ENCODE data around the gene EXOC2. TPM values are rescaled to one million over a fixed set of nuclear protein-coding genes. Genes with fewer than 3 reads are reported as not detected.
A peak's percentile ranks its signal among the peaks of the same experiment; 100 is the strongest.

EXOC2 gene
- total RNA-seq, 1 donor from 2014 or later, result 46.5 TPM

GRCh38 chr6:736657-737446, 43.9 kb upstream of the EXOC2 start:
- Histone ChIP-seq H3K27ac (no peak overlapping the region), H3K79me2 (ENCODE audit: low read depth) (no peaks in the 10 kb centered on the region), H3K4me1 (peaks cover 4% of the 10 kb centered on the region), H3K36me3 (no peaks in the 10 kb centered on the region), H3K9ac (no peak overlapping the region), H4K20me1 (ENCODE audit: low read depth) (no peaks in the 10 kb centered on the region), H3K9me3 (ENCODE audit: low read depth) (no peaks in the 10 kb centered on the region), H3K4me2 (no peak overlapping the region), H3K4me3 (no peak overlapping the region), H2AFZ (replicated peaks) (no peak overlapping the region), H3F3A (ENCODE audit: low read depth) (peaks cover 3% of the 10 kb centered on the region), H3K27me3 (no peaks in the 10 kb centered on the region)
- peaks cover 4% of the 10 kb centered on the region for H3K9me3 Mint-ChIP-seq
- H3K4me3 Mint-ChIP-seq, result no peak overlapping the region
- no peak for DNase-seq (ENCODE audit: low spot score)
- no peak overlapping the region for H3K27ac Mint-ChIP-seq
- H3K27me3 Mint-ChIP-seq (ENCODE audit: insufficient read depth, low read depth), result peaks cover 6% of the 10 kb centered on the region
- H3K36me3 Mint-ChIP-seq, result no peaks in the 10 kb centered on the region
- no peak for TF ChIP-seq EZH2 (IDR thresholded peaks at IDR 0.05)
- no peaks in the 10 kb centered on the region for H3K4me1 Mint-ChIP-seq

GRCh38 chr6:733431-734219, 40.7 kb upstream of the EXOC2 start:
- H3K4me2 ChIP-seq, result no peak overlapping the region
- H3K4me1 ChIP-seq, result peaks cover 15% of the 10 kb centered on the region
- no peak overlapping the region for H2AFZ ChIP-seq (replicated peaks)
- no peaks in the 10 kb centered on the region for H3K79me2 ChIP-seq (ENCODE audit: low read depth)
- H3K36me3 ChIP-seq, result no peaks in the 10 kb centered on the region
- Mint-ChIP-seq H3K4me1 (peaks cover 5% of the 10 kb centered on the region), H3K27me3 (ENCODE audit: insufficient read depth, low read depth) (peaks cover 6% of the 10 kb centered on the region), H3K36me3 (no peaks in the 10 kb centered on the region), H3K9me3 (peaks cover 4% of the 10 kb centered on the region), H3K4me3 (no peak overlapping the region), H3K27ac (no peak overlapping the region)
- no peaks in the 10 kb centered on the region for H3K9me3 ChIP-seq (ENCODE audit: low read depth)
- H3F3A ChIP-seq (ENCODE audit: low read depth), result peaks cover 13% of the 10 kb centered on the region
- no peak overlapping the region for H3K4me3 ChIP-seq
- H3K9ac ChIP-seq, result no peak overlapping the region
- no peaks in the 10 kb centered on the region for H3K27me3 ChIP-seq
- TF ChIP-seq EZH2phosphoT487 (IDR thresholded peaks at IDR 0.05) (no peak), CTCF (IDR thresholded peaks at IDR 0.05) (no peak), EZH2 (IDR thresholded peaks at IDR 0.05) (no peak)
- DNase-seq (ENCODE audit: low spot score), result no peak
- no peaks in the 10 kb centered on the region for H4K20me1 ChIP-seq (ENCODE audit: low read depth)
- no peak overlapping the region for H3K27ac ChIP-seq

GRCh38 chr6:731924-732323, 39.0 kb upstream of the EXOC2 start:
- Histone ChIP-seq H4K20me1 (ENCODE audit: low read depth) (no peaks in the 10 kb centered on the region), H3K4me3 (no peak overlapping the region), H3K4me1 (peaks cover 15% of the 10 kb centered on the region), H3F3A (ENCODE audit: low read depth) (peaks cover 13% of the 10 kb centered on the region), H3K36me3 (no peaks in the 10 kb centered on the region), H3K9me3 (ENCODE audit: low read depth) (no peaks in the 10 kb centered on the region), H3K4me2 (peak overlapping the region; percentile 58), H2AFZ (replicated peaks) (peak overlapping the region; percentile 50), H3K79me2 (ENCODE audit: low read depth) (no peaks in the 10 kb centered on the region), H3K9ac (no peak overlapping the region), H3K27ac (peak overlapping the region; percentile 34), H3K27me3 (no peaks in the 10 kb centered on the region)
- Mint-ChIP-seq H3K27ac (no peak overlapping the region), H3K27me3 (ENCODE audit: insufficient read depth, low read depth) (peaks cover 6% of the 10 kb centered on the region), H3K36me3 (no peaks in the 10 kb centered on the region), H3K4me3 (no peak overlapping the region), H3K4me1 (peaks cover 5% of the 10 kb centered on the region), H3K9me3 (peaks cover 4% of the 10 kb centered on the region)
- no peak for DNase-seq (ENCODE audit: low spot score)
- TF ChIP-seq EZH2 (IDR thresholded peaks at IDR 0.05), result no peak

- no peak overlapping the region for H3K4me2 ChIP-seq
- H4K20me1 ChIP-seq (ENCODE audit: low read depth), result no peaks in the 10 kb centered on the region
- TF ChIP-seq EZH2 (IDR thresholded peaks at IDR 0.05) (no peak), CTCF (IDR thresholded peaks at IDR 0.05) (no peak), EZH2phosphoT487 (IDR thresholded peaks at IDR 0.05) (no peak)
- H3K4me1 ChIP-seq, result peaks cover 15% of the 10 kb centered on the region
- no peaks in the 10 kb centered on the region for H3K9me3 ChIP-seq (ENCODE audit: low read depth)
- Mint-ChIP-seq H3K4me1 (peaks cover 5% of the 10 kb centered on the region), H3K36me3 (no peaks in the 10 kb centered on the region), H3K4me3 (no peak overlapping the region), H3K9me3 (no peaks in the 10 kb centered on the region), H3K27ac (no peak overlapping the region), H3K27me3 (ENCODE audit: insufficient read depth, low read depth) (peaks cover 6% of the 10 kb centered on the region)
- no peak overlapping the region for H3K9ac ChIP-seq
- no peaks in the 10 kb centered on the region for H3K79me2 ChIP-seq (ENCODE audit: low read depth)
- no peaks in the 10 kb centered on the region for H3K36me3 ChIP-seq
- H3F3A ChIP-seq (ENCODE audit: low read depth), result peaks cover 13% of the 10 kb centered on the region
- no peak overlapping the region for H3K4me3 ChIP-seq
- no peak overlapping the region for H2AFZ ChIP-seq (replicated peaks)
- no peak overlapping the region for H3K27ac ChIP-seq
- no peak for DNase-seq (ENCODE audit: low spot score)
- H3K27me3 ChIP-seq, result no peaks in the 10 kb centered on the region
Measured at GRCh38 chr6:729606-730320, 36.8 kb upstream of the EXOC2 start.
